HG02642 (cell line): ENCODE data around the gene AGPS.
"Not testable (repeated sequence)": the region's sequence is repeated elsewhere in the genome, so short reads cannot be mapped to it uniquely, and the experiment has no call there.

Experiments used
- ATAC-seq: cut with Tn5 transposase; IDR thresholded peaks from one replicate; pipeline ENCODE4 v1.9.1; 2021; ENCODE audit warnings: mild to moderate bottlenecking; ENCODE audit not compliant: unreplicated experiment, poor library complexity

The AGPS gene

DNA sequence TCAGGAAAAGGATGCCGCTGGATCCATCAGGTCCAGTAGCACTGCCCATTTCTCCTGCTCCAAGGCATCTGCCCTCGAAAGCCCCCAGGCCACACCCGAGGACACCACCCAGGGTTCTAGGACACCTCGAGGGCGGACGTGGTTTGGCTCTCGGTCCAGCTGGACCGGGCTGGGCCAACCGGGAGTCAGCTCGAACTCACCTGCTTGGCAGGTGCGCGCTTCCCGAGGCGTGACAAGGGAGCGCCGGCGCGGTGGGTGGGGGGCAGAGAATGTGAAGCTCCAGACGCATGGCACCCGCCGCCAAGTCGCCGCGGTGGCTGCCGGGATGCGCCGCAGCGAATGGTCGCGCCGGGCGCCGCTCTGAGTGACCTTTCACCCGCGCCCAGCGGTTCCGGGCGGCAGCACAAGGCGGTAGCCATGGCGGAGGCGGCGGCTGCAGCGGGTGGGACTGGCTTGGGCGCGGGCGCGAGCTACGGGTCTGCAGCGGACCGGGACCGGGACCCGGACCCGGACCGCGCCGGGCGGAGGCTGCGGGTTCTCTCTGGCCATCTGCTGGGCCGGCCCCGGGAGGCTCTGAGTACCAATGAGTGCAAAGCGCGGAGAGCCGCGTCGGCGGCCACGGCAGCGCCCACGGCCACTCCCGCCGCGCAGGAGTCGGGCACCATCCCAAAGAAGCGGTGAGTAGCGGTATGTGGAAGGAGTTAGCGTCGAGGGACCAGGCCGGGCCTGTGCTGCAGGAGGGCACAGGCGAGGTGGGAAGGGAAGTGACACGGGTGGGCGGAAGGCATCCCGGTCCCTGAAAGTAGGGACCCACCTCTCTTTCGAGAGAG, at the start of gene AGPS:
Gene AGPS, plus strand, starts transcription at position 401 of the 830 bp plus-strand sequence. Its CDS starts 17 bp downstream, at position 418.
- ATAC-seq = peak; percentile 94

DNA sequence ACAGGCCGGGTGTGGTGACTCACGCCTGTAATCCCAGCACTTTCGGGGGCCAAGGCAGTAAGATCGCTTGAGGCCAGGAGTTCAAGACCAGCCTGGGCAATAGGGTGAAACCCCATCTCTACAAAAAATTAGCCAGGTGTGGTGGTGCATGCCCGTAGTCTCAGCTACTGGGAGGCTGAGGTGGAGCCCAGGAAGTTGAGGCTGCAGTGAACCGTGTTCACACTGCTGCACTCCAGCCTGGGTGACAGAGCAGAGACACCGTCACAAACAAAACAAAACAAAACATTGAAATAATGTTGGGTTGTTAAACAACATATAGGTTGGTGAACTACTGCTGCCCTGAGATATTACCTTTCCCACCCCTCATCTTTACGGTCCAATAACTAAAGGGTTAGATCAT, 48.8 kb upstream of the AGPS start:
- ATAC-seq = no peak

DNA sequence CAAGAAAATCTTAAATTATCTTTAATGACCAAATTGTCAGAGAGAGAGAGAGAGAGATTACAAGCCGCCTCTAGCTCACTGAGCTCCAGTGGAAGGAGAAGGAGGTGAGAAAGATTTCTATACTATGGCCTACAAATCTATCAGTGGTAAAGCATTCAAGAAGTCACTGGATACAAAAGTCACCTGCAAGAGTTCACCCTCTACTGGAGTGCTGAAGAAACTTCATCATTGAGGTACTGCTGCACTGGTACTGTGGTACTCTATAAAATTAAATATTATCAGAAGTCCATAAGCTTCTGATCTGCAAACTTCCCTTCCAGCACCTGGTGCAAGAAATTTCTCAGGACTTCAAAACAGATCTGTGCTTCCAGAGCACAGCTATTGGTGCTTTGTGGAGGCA, 48.3 kb upstream of the AGPS start:
- ATAC-seq = no peak

DNA sequence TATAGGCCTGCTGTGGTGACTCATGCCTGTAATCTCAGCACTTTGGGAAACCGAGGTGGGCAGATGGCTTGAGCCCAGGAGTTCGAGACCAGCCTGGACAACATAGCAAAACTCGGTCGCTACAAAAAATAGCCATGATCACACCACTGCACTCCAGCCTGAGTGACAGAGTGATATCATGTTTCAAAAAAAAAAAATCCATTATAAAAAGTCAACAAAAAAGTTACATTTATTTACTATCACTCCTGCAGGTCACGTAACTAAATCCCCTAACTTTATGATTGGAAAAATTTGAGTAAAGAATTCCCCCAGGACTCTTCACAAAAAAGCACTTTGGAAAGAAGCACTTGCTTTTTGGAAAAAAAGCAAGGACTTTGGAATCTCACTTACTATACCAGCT, 46.4 kb upstream of the AGPS start:
- no peak for ATAC-seq

DNA sequence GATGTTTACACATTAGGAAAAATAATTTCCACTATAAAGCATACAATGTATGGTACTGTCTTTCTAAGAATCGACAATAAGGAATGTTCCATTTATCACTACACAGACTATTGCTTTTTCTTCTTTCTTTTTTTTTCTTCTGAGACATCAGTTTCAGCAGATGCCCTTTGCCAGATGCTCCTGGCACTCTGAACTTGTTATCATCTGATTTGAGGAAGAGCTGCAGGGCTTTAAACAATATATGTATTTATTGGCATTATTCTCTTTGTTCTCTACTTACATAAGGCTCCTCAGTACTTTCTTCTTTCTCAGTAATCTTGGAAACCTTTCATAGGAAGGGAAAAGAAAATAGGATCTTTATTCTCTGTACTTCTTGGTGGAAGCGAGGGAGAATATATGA, 45.0 kb upstream of the AGPS start:
- ATAC-seq = no peak

DNA sequence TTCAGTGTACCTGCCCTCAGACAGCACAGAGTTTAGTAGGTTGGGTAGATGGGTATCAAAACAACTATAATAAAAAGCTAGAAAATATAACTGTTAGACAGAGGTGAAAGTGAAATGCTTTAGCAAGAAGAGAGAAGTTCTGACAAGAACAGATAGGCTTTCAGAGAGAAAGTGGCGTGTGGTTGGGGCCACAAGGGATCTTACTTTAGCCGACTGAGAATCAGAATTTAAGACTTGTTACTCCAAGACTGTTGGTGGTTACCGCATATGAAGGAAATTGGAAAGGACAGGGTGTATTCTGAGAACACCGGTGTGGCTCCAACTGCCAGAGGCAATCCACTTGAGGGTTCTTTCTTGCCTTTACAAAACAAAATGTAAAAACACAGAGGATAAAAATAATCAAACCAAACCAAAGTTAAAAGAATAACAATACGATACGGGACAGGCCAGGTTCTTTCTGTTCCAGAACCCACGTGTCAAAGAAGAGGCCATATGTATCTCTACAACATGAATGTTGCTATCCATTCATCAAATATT, 44.4 kb upstream of the AGPS start:
- ATAC-seq = no peak

DNA sequence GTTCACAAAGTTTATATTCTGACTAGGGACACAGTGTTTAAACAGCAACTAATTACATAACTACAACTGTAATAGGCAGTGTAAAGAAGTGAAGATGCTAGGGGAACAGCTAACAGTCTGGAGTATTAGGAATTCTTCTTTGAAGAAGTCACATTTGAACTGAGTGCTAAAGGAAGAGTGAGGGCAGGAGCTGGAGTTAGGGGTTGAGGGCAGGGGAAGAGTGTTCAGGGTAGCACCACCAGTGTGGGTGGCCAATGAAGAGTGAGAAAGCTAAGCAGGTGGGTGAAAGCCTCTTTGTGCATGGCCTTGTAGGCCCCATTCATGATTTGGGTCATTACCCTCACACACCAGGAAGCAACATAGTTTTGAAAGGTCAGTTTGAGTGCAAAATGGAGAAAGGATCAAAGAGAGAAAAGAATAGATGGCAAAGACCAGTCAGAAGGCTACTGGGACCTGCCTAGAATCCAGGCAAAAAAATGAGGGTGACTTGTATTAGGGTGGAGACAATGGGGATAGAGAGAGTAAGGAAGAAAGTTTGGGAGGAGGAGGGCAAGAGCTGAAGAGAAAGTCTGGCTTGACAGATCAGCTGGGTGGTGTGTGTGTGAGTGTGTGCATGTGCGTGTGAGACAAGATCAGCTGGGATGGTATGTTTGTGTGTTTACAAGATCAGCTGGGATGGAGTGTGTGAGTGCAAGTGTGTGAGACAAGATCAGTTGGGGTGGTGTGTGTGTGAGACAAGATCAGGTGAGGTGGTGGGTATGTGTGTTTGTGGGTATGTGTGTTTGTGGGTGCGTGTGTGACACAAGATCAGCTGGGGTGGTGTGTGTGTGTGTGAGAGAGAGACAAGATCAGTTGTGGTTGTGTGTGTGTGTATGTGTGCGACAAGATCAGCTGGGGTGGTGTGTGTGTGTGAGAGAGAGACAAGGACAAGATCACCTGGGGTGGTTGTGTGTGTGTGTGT, 43.6 kb upstream of the AGPS start:
- peak; percentile 59 for ATAC-seq

DNA sequence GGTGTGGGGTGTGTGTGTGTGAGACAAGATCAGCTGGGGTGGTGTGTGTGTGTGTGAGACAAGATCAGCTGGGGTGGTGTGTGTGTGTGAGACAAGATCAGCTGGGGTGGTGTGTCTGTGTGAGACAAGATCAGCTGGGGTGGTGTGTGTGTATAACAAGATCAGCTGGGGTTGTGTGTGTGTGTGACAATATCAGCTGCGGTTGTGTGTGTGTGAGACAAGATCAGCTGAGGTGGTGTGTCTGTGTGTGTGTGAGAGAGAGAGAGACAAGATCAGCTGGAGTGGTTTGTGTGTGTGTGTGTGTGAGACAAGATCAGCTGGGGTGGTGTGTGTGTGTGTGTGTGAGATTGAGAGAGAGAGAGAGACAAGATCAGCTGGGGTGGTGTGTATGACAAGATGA, 41.9 kb upstream of the AGPS start:
- not testable (repeated sequence) for ATAC-seq

DNA sequence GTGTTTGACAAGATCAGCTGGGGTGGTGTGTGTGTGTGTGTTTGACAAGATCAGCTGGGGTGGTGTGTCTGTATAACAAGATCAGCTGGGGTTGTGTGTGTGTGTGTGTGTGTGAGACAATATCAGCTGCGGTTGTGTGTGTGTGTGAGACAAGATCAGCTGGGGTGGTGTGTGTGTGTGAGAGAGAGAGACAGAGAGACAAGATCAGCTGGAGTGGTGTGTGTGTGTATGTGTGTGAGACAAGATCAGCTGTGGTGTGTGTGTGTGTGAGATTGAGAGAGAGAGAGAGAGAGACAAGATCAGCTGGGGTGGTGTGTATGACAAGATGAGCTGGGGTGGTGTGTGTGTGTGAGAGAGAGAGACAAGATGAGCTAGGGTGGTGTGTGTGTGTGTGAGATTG, 41.5 kb upstream of the AGPS start:
- ATAC-seq = not testable (repeated sequence)

DNA sequence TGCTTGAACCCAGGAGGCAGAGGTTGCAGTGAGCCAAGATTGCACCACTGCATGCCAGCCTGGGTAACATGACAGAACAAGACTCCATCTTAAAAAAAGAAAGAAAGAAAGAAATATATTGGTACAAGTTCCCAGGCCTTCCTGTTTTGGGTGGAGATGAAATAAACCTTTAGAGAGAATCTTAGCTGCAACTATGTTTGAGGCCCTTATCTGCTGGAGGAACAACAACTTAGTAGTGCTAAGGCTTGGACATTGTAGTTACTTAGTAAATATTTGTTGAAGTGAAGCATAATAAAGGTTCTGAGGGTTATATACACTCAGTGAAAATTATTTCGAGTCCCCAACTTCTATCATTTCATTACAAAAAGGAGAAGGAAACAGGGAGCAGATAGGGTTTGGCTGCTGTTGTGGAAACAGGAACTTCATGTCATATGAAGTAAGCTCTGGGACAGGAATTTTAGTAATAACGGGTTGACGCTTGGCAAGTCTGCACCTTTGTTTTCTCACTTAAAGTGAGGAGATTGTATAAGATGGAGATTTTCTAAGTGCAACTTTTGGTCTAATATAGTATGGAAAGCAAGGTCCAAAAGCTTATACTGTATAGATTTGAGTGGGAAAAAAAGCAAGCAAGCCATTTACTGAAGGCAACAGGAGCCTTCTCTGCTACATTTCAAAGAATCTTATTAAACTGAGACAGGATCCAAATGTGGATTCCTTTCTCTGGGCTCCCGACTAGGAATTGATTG, 40.0 kb upstream of the AGPS start:
- ATAC-seq = no peak

DNA sequence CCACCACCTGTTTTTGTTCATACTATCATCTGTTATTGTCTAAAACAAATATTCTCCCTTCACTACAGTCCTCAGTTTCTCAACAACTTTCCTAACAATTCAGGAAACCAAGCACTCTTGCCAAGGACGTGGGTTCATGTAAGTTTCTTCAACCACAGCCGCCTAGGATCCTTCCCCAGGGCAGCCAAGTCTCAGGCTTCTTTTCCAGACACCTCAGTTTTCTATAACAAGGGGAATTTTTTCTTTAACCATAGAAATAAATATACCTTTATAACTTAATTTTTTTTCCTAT, 39.4 kb upstream of the AGPS start:
- ATAC-seq = no peak

DNA sequence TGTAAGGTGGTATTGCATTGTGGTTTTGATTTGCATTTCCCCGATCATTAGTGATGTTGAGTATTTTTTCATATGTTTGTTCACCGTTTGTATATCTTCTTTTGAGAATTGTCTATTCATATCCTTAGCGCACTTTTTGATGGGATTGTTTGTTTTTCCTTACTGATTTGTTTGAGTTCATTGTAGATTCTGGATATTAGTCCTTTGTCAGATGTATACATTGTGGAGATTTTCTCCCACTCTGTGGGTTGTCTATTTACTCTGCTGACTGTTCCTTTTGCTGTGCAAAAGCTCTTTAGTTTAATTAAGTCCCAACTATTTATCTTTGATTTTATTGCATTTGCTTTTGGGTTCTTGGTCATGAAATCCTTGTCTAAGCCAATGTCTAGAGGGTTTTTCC, 38.0 kb upstream of the AGPS start:
- not testable (repeated sequence) for ATAC-seq

DNA sequence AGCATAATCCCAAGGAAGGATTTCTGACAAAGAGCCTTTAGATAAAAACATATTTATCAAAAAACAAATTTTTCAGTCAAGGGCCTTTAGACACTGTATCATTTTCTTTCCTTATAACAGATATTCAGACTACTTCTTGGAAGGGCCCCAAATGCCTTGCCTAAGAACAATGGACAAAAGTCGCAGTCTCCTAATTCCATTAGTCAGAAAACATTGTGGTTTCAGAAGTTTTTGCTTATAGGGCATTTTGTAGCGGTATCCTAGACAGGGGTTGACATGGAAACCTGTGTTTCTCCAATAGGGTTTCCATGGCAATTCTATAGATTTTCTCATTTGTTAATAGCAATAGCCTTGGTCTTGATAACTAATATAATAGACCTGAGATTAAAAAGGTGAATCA, 36.7 kb upstream of the AGPS start:
- ATAC-seq = no peak

DNA sequence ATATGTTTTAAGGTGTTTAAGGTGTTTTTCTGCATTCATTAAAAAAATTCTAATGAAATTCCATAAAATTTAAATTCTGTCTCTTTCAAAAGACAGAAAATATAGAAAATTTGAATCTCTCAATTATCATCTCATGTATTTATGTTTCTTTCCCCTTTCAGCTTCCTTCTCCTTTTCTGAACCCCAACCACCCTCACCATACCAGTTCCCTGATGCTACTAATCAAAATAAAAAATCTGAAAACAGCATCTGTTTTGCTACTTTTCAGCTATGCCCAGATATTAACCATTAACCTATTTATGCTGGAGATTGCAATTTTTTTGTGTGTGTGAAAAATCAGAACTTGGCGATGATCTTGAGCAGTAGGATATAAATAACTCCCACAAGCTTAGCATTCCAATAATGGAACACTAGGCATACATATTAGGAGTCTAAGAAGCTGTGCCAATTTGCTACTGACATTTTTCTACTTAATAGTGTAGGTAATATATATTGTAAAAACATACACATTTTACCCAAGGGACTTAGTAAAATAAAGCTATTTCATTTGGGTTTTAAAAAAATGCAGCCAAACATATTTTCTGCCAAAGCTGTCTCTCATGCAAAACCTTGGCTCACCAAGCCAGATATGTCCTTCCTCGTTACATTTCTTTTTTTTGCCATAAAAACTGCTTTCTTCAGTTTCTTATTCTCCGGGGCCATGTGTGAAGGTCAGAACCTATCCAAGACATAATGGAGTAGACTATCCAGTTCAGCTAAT, 32.6 kb upstream of the AGPS start:
- ATAC-seq = no peak

DNA sequence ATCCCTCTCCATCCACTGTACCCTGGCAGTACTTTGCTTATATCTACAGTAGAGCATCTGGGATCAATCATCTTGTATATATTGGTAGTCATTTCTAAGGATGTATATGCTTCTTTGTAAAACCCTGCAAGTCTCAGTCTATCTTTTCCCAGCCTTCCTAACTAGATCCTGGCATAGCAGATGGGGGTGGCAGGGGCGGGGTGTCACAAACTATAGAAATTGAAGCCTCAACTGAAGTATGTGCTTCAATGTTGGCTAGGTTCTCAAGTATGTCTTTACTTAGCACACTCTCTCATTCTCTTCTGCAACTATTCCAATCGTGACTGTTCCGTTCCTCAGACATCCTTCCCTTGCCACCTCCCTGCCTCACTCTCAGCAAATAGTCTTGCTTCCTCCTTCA, 30.1 kb upstream of the AGPS start:
- no peak for ATAC-seq

DNA sequence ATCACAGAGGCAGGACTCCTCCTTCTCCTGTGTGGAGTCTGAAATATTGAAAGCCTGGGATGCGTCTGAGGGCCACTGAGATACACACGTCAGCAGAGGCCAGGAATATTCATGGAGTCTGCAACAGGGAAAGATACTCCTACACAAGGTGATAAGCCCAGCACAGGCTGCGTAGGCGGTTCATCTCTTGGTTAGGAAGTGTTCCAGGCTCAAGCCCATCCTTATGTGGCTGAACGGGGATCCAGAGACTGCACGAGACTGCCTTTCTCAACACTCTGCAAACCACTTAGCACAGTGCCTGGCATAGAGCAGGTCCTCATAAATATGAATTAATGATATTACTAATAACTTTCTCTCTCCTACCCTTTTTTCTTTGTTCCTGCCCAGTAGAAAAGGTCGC, 29.2 kb upstream of the AGPS start:
- no peak for ATAC-seq

DNA sequence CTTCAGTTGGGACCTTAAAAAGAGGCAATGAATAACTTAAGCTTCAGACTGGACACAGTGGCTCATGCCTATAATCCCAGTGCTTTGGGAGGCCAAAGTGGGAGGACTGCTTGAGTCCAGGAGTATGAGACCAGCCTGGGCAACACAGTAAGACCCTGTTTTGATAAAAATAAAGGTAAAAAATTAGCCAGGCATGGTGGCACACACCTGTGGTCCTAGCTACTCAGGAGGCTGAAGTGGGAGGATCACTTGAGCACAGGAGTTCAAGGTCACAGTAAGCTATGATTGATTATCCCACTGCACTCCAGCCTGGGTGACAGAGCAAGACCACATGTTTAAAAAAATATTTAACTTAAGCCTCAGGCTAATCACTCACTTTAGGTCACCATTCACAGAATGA, 26.8 kb upstream of the AGPS start:
- not testable (repeated sequence) for ATAC-seq

DNA sequence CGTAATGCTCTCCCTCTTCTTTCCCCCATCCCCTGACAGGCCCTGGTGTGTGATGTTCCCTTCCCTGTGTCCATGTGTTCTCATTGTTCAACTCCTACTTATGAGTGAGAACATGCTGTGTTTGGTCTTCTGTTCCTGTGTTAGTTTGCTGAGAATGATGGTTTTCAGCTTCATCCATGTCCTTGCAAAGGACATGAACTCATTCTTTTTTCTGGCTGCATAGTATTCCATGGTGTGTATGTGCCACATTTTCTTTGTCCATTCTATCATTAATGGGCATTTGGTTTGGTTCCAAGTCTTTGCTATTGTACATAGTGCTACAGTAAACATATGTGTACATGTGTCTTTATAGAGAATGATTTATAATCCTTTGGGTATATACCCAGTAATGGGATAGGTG, 24.6 kb upstream of the AGPS start:
- ATAC-seq = not testable (repeated sequence)

DNA sequence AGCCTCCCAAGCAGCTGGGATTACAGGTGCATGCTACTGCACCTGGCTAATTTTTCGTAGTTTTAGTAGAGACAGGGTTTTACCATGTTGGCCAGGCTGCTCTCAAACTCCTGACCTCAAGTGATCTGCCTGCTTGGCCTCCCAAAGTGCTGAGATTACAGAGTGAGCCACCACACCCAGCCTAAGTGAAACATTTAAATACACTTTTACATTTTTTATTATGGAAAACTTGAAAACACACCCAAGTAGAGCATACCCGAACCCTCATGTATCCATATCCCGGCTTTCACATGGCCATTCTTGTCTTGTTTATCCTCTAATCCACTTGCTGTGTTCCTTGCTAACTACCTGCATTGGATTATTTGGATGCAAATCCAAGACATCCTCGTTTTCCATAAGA, 13.2 kb upstream of the AGPS start:
- ATAC-seq = no peak

DNA sequence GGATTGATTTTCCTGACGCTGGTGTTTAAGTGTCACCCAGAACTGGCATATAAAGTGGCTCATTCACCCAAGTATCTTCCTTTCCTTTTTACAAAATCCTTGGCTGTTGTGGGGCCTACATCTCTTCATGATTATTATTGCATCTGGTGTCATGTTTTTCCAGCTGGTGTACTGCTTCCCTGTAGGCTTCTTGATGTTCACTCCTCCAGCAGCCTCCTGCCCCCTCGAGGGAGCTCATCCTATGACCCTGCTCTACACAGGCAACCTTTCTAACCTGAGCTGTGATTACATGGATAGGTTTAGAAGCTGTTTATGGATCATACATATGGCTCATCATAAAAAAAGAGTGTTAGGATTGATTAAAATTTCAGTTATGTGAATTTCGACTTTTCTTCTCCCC, 12.4 kb upstream of the AGPS start:
- no peak for ATAC-seq
